ENCODE measurements around the gene BGLAP.

Gene BGLAP

DNA sequence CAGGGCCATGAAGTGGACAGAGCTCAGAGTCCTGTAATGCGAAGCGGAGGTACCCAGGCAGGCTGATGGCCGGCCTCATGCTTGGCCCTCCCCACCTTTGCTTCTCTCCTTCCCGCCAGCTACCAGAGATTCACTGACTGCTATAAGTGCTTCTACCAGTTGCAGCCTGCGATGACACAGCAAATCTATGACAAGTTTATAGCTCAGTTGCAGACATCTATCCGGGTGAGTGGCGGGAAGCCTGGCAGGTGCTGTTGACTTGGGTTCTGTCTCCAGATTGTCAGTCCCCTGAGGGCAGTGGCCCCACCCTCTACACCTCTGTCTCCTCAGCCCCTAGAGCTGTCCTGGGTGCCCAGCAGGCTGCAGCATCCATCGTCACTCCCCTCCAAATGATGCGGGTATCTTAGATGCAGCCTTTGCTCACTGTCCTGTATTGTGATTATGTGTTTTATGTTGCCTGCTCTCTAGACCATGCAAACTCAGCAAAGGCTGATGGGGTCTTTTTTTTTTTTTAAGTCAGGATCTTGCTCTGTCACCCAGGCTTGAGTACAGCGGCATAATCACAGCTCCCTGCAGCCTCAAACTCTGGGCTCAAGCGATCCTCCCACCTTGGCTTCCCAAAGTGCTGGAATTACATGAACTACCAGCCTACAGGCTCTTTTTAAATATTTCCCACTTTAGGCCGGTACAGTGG is 9.6 kb upstream of the BGLAP start:
- H3K79me2 ChIP-seq (ENCODE audit: low read length) = peaks cover 10% of the 10 kb centered on the region; the same call in 1 of the 2 replicates
- H3K9me2 ChIP-seq (replicated peaks; ENCODE audit: insufficient read depth, low read length) = no peaks in the 10 kb centered on the region
- TF ChIP-seq, protein P1, sequence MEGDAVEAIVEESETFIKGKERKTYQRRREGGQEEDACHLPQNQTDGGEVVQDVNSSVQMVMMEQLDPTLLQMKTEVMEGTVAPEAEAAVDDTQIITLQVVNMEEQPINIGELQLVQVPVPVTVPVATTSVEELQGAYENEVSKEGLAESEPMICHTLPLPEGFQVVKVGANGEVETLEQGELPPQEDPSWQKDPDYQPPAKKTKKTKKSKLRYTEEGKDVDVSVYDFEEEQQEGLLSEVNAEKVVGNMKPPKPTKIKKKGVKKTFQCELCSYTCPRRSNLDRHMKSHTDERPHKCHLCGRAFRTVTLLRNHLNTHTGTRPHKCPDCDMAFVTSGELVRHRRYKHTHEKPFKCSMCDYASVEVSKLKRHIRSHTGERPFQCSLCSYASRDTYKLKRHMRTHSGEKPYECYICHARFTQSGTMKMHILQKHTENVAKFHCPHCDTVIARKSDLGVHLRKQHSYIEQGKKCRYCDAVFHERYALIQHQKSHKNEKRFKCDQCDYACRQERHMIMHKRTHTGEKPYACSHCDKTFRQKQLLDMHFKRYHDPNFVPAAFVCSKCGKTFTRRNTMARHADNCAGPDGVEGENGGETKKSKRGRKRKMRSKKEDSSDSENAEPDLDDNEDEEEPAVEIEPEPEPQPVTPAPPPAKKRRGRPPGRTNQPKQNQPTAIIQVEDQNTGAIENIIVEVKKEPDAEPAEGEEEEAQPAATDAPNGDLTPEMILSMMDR (IDR thresholded peaks at IDR 0.05; ENCODE audit: low read length) = no peak
- TF ChIP-seq EZH2 (optimal IDR thresholded peaks at IDR 0.05; ENCODE audit: low read depth, low read length) (no peak), EZH2phosphoT487 (IDR thresholded peaks at IDR 0.05; ENCODE audit: low read length) (no peak)
- H3F3A ChIP-seq (ENCODE audit: insufficient read depth, low read length) = peaks cover 11% of the 10 kb centered on the region
- no peaks in the 10 kb centered on the region for H4K20me1 ChIP-seq (ENCODE audit: insufficient read depth, low read length)
- no peaks in the 10 kb centered on the region for H3K27me3 ChIP-seq (replicated peaks; ENCODE audit: insufficient read depth, low read length)
- no peak overlapping the region for H3K4me3 ChIP-seq (ENCODE audit: low read length)
- H3K4me1 ChIP-seq (ENCODE audit: low read length) = peaks cover 16% of the 10 kb centered on the region
- no peak overlapping the region for H3K9ac ChIP-seq (ENCODE audit: low read length)
- no peak for DNase-seq
- H3K4me2 ChIP-seq (ENCODE audit: low read depth, low read length) = no peak overlapping the region
- H3K36me3 ChIP-seq (replicated peaks; ENCODE audit: insufficient read depth, low read length) = peaks cover 4% of the 10 kb centered on the region; the same call in 1 of the 2 replicates
- no peak overlapping the region for H3K27ac ChIP-seq (ENCODE audit: low read length)
- H3K9me3 ChIP-seq (replicated peaks; ENCODE audit: insufficient read depth, low read length) = no peaks in the 10 kb centered on the region
- H2AFZ ChIP-seq (ENCODE audit: low read length) = no peak overlapping the region

DNA sequence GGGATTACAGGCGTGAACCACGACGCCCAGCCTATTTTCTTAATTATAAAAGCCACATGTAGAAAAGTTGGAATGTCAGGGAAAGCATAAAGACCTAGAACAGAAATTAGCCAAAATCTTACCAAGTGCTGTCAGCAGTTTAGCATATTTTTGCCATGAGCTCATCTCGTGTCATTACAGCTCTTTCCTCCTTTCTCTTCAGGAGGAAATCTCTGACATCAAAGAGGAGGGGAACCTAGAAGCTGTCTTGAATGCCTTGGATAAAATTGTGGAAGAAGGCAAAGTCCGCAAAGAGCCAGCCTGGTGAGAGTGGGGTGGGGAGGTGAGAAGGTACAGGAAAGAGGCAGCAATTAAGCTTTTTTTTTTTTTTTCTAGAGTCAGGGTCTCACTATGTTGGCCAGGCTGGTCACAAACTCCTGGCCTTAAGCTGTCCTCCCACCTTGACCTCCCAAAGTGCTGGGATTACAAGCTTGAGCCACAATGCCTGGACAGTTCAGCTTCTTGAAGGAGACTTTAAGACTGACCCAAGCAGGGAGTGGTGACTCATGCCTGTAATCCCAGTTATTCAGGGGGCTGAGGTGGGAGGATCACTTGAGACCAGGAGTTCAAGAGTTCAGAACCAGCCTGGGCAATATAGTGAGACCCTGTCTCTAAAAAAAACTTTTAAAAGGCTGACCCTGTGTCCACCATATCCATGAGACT is 8.4 kb upstream of the BGLAP start:
- DNase-seq = no peak
- H3K79me2 ChIP-seq (ENCODE audit: low read length) = peaks cover 10% of the 10 kb centered on the region; the same call in 1 of the 2 replicates
- H3K9me2 ChIP-seq (replicated peaks; ENCODE audit: insufficient read depth, low read length) = no peaks in the 10 kb centered on the region
- peaks cover 5% of the 10 kb centered on the region for H3K4me1 ChIP-seq (ENCODE audit: low read length)
- no peak overlapping the region for H3K4me2 ChIP-seq (ENCODE audit: low read depth, low read length)
- no peak overlapping the region for H3K4me3 ChIP-seq (ENCODE audit: low read length)
- no peaks in the 10 kb centered on the region for H3K9me3 ChIP-seq (replicated peaks; ENCODE audit: insufficient read depth, low read length)
- peaks cover 10% of the 10 kb centered on the region; the same call in 1 of the 2 replicates for H3K36me3 ChIP-seq (replicated peaks; ENCODE audit: insufficient read depth, low read length)
- TF ChIP-seq, protein P1 (IDR thresholded peaks at IDR 0.05; ENCODE audit: low read length) = no peak
- H2AFZ ChIP-seq (ENCODE audit: low read length) = no peak overlapping the region
- H4K20me1 ChIP-seq (ENCODE audit: insufficient read depth, low read length) = no peaks in the 10 kb centered on the region
- no peak overlapping the region for H3K27ac ChIP-seq (ENCODE audit: low read length)
- H3F3A ChIP-seq (ENCODE audit: insufficient read depth, low read length) = peaks cover 2% of the 10 kb centered on the region; the same call in 1 of the 2 replicates
- H3K9ac ChIP-seq (ENCODE audit: low read length) = no peak overlapping the region
- H3K27me3 ChIP-seq (replicated peaks; ENCODE audit: insufficient read depth, low read length) = no peaks in the 10 kb centered on the region

DNA sequence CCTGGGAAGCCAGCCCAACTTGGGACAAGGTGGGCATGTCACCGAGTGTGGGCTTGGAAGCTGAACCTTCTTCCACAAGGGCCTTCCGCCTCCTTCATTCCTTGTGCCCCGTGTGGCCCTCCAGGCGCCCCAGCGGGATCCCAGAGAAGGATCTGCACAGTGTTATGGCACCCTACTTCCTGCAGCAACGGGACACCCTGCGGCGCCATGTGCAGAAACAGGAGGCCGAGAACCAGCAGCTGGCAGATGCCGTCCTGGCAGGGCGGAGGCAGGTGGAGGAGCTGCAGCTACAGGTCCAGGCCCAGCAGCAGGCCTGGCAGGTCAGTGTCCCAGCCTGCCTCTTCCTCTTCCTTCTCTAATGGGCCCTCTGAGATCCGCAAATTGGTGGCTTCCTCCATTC is 5.8 kb upstream of the BGLAP start:
- Histone ChIP-seq H3K27ac (ENCODE audit: low read length) (no peak overlapping the region), H3K36me3 (replicated peaks; ENCODE audit: insufficient read depth, low read length) (peaks cover 10% of the 10 kb centered on the region; the same call in 1 of the 2 replicates), H3K79me2 (ENCODE audit: low read length) (no peaks in the 10 kb centered on the region), H2AFZ (ENCODE audit: low read length) (no peak overlapping the region), H3K27me3 (replicated peaks; ENCODE audit: insufficient read depth, low read length) (no peaks in the 10 kb centered on the region), H4K20me1 (ENCODE audit: insufficient read depth, low read length) (no peaks in the 10 kb centered on the region), H3K9me3 (replicated peaks; ENCODE audit: insufficient read depth, low read length) (no peaks in the 10 kb centered on the region), H3F3A (ENCODE audit: insufficient read depth, low read length) (no peaks in the 10 kb centered on the region), H3K4me2 (ENCODE audit: low read depth, low read length) (no peak overlapping the region), H3K9me2 (replicated peaks; ENCODE audit: insufficient read depth, low read length) (no peaks in the 10 kb centered on the region), H3K4me3 (ENCODE audit: low read length) (no peak overlapping the region), H3K9ac (ENCODE audit: low read length) (no peak overlapping the region), H3K4me1 (ENCODE audit: low read length) (no peaks in the 10 kb centered on the region)
- TF ChIP-seq EZH2phosphoT487 (IDR thresholded peaks at IDR 0.05; ENCODE audit: low read length) (no peak), EZH2 (optimal IDR thresholded peaks at IDR 0.05; ENCODE audit: low read depth, low read length) (no peak)
- TF ChIP-seq, protein P1 (IDR thresholded peaks at IDR 0.05; ENCODE audit: low read length) = no peak
- no peak for DNase-seq

Measured in MM.1S (cell line).